CD4-positive, alpha-beta T cell (primary cell): ENCODE results near the gene SACM1L. TPM values are rescaled to one million over a fixed set of nuclear protein-coding genes. Genes with fewer than 3 reads are reported as not detected.

Experiments used
- ATAC-seq: fragments of 200-7000 bp; cut with Tn5 transposase; one replicate; pipeline ENCODE4 v1.10.0; 2022; ENCODE audit warnings: mild to moderate bottlenecking; ENCODE audit not compliant: poor library complexity
- CTCF ChIA-PET: fragments of 350-600 bp; sonication (Branson Sonifier 250); formaldehyde crosslinking; loops from one replicate; lab custom pipeline; 2021; ENCODE audit warnings: antibody characterized with exemption, inconsistent platforms; lab: Charles Lee
- POLR2A ChIA-PET: fragments of 350-600 bp; sonication (Branson Sonifier 250); formaldehyde crosslinking; loops from one replicate; lab custom pipeline; 2021; ENCODE audit warnings: antibody characterized with exemption, inconsistent platforms; lab: Charles Lee
- DNase-seq, 14 experiments: peaks; one replicate each; pipeline ENCODE4 v3.0.0-alpha.2; 2013 to 2020; ENCODE audit warnings: mixed read lengths in 2 of 14
- H3K27ac ChIP-seq, 2 donors: one replicate each; pipeline versions ENCODE4 v1.5.1 to v1.7.0; 2013; ENCODE audit warnings: low read length in 2 of 2, low read depth in 1 of 2, mild to moderate bottlenecking in 1 of 2
- H3K27me3 ChIP-seq, 2 experiments: 1 replicate in 1 of 2; 2 replicates in 1 of 2; pipeline versions ENCODE4 v1.6.1 to v1.7.0; 2013; ENCODE audit warnings: low read length in 2 of 2, control low read depth in 1 of 2, mild to moderate bottlenecking in 1 of 2, moderate library complexity in 1 of 2; ENCODE audit not compliant: insufficient read depth in 2 of 2, control insufficient read depth in 1 of 2
- H3K36me3 ChIP-seq: one replicate; pipeline ENCODE4 v1.6.1; 2013; ENCODE audit warnings: low read length, control low read depth; ENCODE audit not compliant: insufficient read depth
- H3K4me1 ChIP-seq: one replicate; pipeline ENCODE4 v1.6.1; 2013; ENCODE audit warnings: low read length, control low read depth; ENCODE audit not compliant: insufficient read depth
- H3K4me3 ChIP-seq: one replicate; pipeline ENCODE4 v1.5.1; 2013; ENCODE audit warnings: mild to moderate bottlenecking, low read length, moderate library complexity
- H3K9me3 ChIP-seq, 2 experiments: 1 replicate in 1 of 2; 2 replicates in 1 of 2; pipeline versions ENCODE4 v1.6.1 to v1.7.0; 2013; ENCODE audit warnings: low read length in 2 of 2, mild to moderate bottlenecking in 2 of 2, control low read depth in 1 of 2, moderate library complexity in 1 of 2; ENCODE audit not compliant: control insufficient read depth in 1 of 2, insufficient read depth in 1 of 2
- H3K27ac Mint-ChIP-seq: one replicate; pipeline ENCODE4 v1.8.0; 2020; ENCODE audit warnings: mixed read lengths
- H3K27me3 Mint-ChIP-seq: one replicate; pipeline ENCODE4 v1.8.0; 2021; ENCODE audit warnings: mixed read lengths
- H3K36me3 Mint-ChIP-seq: one replicate; pipeline ENCODE4 v1.8.0; 2021; ENCODE audit warnings: low read depth, mixed read lengths
- H3K4me1 Mint-ChIP-seq: one replicate; pipeline ENCODE4 v1.8.0; 2021; ENCODE audit warnings: low read depth, mixed read lengths
- H3K4me3 Mint-ChIP-seq: one replicate; pipeline ENCODE4 v1.8.0; 2020; ENCODE audit warnings: mild to moderate bottlenecking, mixed read lengths
- H3K9me3 Mint-ChIP-seq: one replicate; pipeline ENCODE4 v1.8.0; 2020; ENCODE audit warnings: mixed read lengths
- intact Hi-C, 2 experiments: fragments of 100-400 bp; cut with DNase I in 1 of 2; cut with micrococcal nuclease in 1 of 2; formaldehyde crosslinking; loops; one replicate each; pipeline versions ENCODE4 v1.15.1 to v1.9.0; 2023 to 2025; cut with DNase I, micrococcal nuclease
- total RNA-seq, 174 experiments: library from RNA in 2 of 174; stranded (reverse) in 2 of 174; gene quantifications; one replicate each; pipeline ENCODE4 v1.2.3 and lab custom pipeline; 2021 to 2026
- TF ChIP-seq, protein P1 (sequence below): fragments of 200-600 bp; IDR thresholded peaks from one replicate; pipeline ENCODE4 v1.8.0; 2022; ENCODE audit warnings: antibody characterized with exemption, mild to moderate bottlenecking

Gene SACM1L
- total RNA-seq, 2 experiments from 2014 or later = 41.9 to 44.3 TPM

GRCh38 chr3:45759851-45760250, 70.7 kb downstream of the SACM1L start:
- POLR2A ChIA-PET = no interaction called here
- ATAC-seq (no peak), DNase-seq (no peak)
- H3K27me3 ChIP-seq = peaks cover 0 to 3% of the 10 kb centered on the region in 2 experiments
- intact Hi-C loops = loop anchor here in 1 of 2 experiments (2.0 kb wide), 1 partner anchor 319 kb away; no protein-coding TSS in a partner anchor
- no peak overlapping the region for H3K4me3 Mint-ChIP-seq
- CTCF ChIA-PET = interaction anchor here (3.0 kb wide), 1 partner anchor 319 kb away, joined by 9 read pairs; no protein-coding TSS in a partner anchor
- no peaks in the 10 kb centered on the region for H3K9me3 Mint-ChIP-seq
- H3K4me3 ChIP-seq = no peak overlapping the region
- TF ChIP-seq, protein P1, sequence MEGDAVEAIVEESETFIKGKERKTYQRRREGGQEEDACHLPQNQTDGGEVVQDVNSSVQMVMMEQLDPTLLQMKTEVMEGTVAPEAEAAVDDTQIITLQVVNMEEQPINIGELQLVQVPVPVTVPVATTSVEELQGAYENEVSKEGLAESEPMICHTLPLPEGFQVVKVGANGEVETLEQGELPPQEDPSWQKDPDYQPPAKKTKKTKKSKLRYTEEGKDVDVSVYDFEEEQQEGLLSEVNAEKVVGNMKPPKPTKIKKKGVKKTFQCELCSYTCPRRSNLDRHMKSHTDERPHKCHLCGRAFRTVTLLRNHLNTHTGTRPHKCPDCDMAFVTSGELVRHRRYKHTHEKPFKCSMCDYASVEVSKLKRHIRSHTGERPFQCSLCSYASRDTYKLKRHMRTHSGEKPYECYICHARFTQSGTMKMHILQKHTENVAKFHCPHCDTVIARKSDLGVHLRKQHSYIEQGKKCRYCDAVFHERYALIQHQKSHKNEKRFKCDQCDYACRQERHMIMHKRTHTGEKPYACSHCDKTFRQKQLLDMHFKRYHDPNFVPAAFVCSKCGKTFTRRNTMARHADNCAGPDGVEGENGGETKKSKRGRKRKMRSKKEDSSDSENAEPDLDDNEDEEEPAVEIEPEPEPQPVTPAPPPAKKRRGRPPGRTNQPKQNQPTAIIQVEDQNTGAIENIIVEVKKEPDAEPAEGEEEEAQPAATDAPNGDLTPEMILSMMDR = no peak
- H3K36me3 Mint-ChIP-seq = no peaks in the 10 kb centered on the region
- no peaks in the 10 kb centered on the region for H3K36me3 ChIP-seq
- no peak overlapping the region for H3K27ac ChIP-seq
- peaks cover 6% of the 10 kb centered on the region for H3K4me1 ChIP-seq
- no peaks in the 10 kb centered on the region for H3K27me3 Mint-ChIP-seq
- no peaks in the 10 kb centered on the region for H3K4me1 Mint-ChIP-seq
- peaks cover 0 to 3% of the 10 kb centered on the region in 2 experiments for H3K9me3 ChIP-seq
- H3K27ac Mint-ChIP-seq = no peak overlapping the region

DNA sequence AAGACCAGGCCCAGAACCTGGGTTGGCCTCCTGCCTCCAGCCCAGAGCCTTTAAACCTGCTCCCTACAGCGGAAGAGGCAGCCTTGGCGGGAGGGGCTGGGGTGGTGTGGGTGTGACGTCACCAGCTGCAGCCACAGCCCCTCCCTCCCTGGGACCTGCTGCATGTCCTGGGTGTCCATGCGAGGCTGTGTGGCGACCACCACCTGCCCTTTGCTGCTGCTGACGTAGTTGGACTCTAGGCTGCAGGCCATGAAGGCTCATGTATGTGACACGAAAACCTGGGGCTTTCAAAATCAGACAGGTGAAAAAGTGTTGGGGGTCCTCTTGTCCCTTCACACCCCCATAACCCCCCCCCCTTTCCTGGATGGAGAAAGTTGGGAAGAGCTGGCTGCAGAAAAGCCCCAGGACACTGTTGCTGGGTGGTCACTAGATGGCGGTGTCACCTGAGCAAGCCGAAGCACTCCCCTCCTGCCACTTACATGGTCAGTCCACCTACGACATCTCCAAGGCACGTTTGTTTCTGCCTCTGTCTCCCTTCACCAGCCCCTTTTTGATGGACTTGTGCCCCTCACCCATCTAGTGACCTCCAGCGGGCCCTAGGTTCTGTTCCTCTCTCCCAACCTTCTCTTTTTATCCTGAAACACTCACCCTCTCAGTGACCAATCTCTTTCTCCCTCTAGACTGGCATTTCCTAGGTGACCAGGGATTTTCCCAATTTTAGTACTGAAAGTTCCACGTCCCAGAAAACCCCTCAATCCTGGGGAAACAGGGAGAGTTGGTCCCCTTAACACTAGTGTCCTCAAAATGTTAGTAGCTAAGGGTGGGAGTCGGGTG, 71.9 kb downstream of the SACM1L start:
- Histone ChIP-seq H3K9me3 (peaks cover 0 to 3% of the 10 kb centered on the region in 2 experiments), H3K4me1 (peaks cover 6% of the 10 kb centered on the region), H3K36me3 (no peaks in the 10 kb centered on the region), H3K4me3 (no peak overlapping the region), H3K27me3 (peaks cover 0 to 3% of the 10 kb centered on the region in 2 experiments), H3K27ac (no peak overlapping the region)
- no peaks in the 10 kb centered on the region for H3K36me3 Mint-ChIP-seq
- no peaks in the 10 kb centered on the region for H3K27me3 Mint-ChIP-seq
- H3K27ac Mint-ChIP-seq = no peak overlapping the region
- no peaks in the 10 kb centered on the region for H3K9me3 Mint-ChIP-seq
- TF ChIP-seq, protein P1 = peak; percentile 72
- no peak overlapping the region for H3K4me3 Mint-ChIP-seq
- intact Hi-C loops = loop anchor here (1.0 to 2.0 kb wide), 3 partner anchors 168 to 318 kb away; no protein-coding TSS in a partner anchor
- POLR2A ChIA-PET = no interaction called here
- no peaks in the 10 kb centered on the region for H3K4me1 Mint-ChIP-seq
- ATAC-seq (peak; percentile 54), DNase-seq (peak in 12 of 14 experiments; percentile 14 to 74 (median 26))
- CTCF ChIA-PET = interaction anchor here (0.6 to 3.0 kb wide), 5 partner anchors 125 to 617 kb away, joined by 3 to 18 read pairs (median 3); partner anchors contain the start of gene CCR9

DNA sequence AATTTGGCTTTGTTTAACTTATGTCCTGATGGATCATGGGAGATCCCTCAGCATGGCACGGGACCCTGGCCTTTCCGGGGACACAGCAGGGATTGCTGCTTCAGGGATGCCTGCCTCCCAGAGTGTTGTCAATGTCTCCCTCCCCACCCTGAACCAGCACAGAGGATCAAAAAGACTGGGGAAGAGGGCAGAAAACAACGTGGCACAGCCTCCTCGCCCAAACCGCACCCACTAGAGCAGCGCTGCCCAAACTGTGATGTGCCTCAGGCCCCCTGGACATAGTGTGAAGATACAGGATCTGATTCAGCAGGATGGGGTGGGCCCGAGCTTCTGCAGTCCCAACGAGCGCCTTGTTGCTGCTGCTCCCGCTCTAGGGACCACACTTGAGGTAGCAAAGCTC, 72.6 kb downstream of the SACM1L start:
- H3K27ac Mint-ChIP-seq = no peak overlapping the region
- H3K9me3 ChIP-seq = peaks cover 0 to 3% of the 10 kb centered on the region in 2 experiments
- CTCF ChIA-PET = interaction anchor here (1.1 to 3.0 kb wide), 3 partner anchors 125 to 317 kb away, joined by 3 to 18 read pairs (median 9); partner anchors contain the start of gene CCR9
- peaks cover 0 to 3% of the 10 kb centered on the region in 2 experiments for H3K27me3 ChIP-seq
- no peaks in the 10 kb centered on the region for H3K36me3 Mint-ChIP-seq
- H3K4me3 Mint-ChIP-seq = no peak overlapping the region
- no peaks in the 10 kb centered on the region for H3K36me3 ChIP-seq
- intact Hi-C loops = loop anchor here (1.0 to 2.0 kb wide), 3 partner anchors 167 to 317 kb away; no protein-coding TSS in a partner anchor
- H3K9me3 Mint-ChIP-seq = no peaks in the 10 kb centered on the region
- POLR2A ChIA-PET = no interaction called here
- no peak overlapping the region for H3K27ac ChIP-seq
- DNase-seq (no peak), ATAC-seq (no peak)
- H3K4me1 Mint-ChIP-seq = no peaks in the 10 kb centered on the region
- peaks cover 6% of the 10 kb centered on the region for H3K4me1 ChIP-seq
- no peaks in the 10 kb centered on the region for H3K27me3 Mint-ChIP-seq
- TF ChIP-seq, protein P1 = no peak
- no peak overlapping the region for H3K4me3 ChIP-seq
